Small intestine (tissue), 7 donors: ENCODE data around the gene SEMA3B. TPM values are rescaled to one million over a fixed set of nuclear protein-coding genes. Genes with fewer than 3 reads are reported as not detected.

Experiments used
- DNase-seq, 2 donors: peaks; one replicate each; pipeline versions ENCODE4 v3.0.0 to v3.0.0-alpha.2; 2013
- FAIRE-seq: peaks from 2 replicates; lab custom pipeline; 2012; peaks lifted over from hg19 to GRCh38; lab: Jason Lieb, UNC
- H3K27ac ChIP-seq, 3 donors: one replicate each; pipeline ENCODE4 v1.5.1; 2013; ENCODE audit warnings: low read length in 2 of 3, mild to moderate bottlenecking in 2 of 3, control low read depth in 1 of 3, inconsistent platforms in 1 of 3, low read depth in 1 of 3, moderate library complexity in 1 of 3
- H3K27me3 ChIP-seq, 3 donors: one replicate each; pipeline ENCODE4 v1.6.1; 2013; ENCODE audit warnings: low read length in 3 of 3, inconsistent platforms in 1 of 3; ENCODE audit not compliant: control insufficient read depth in 3 of 3, insufficient read depth in 3 of 3
- H3K36me3 ChIP-seq, 3 donors: one replicate each; pipeline ENCODE4 v1.6.1; 2013; ENCODE audit warnings: low read length in 3 of 3, inconsistent platforms in 1 of 3, low read depth in 1 of 3, mild to moderate bottlenecking in 1 of 3, moderate library complexity in 1 of 3; ENCODE audit not compliant: control insufficient read depth in 3 of 3, insufficient read depth in 2 of 3
- H3K4me1 ChIP-seq, 3 donors: one replicate each; pipeline ENCODE4 v1.6.1; 2013; ENCODE audit warnings: low read length in 2 of 3, inconsistent platforms in 1 of 3, low read depth in 1 of 3, mild to moderate bottlenecking in 1 of 3, moderate library complexity in 1 of 3; ENCODE audit not compliant: control insufficient read depth in 3 of 3, insufficient read depth in 2 of 3
- H3K4me3 ChIP-seq, 3 donors: one replicate each; pipeline ENCODE4 v1.5.1; 2013; ENCODE audit warnings: low read length in 3 of 3, control low read depth in 1 of 3, inconsistent platforms in 1 of 3, low read depth in 1 of 3, mild to moderate bottlenecking in 1 of 3, moderate library complexity in 1 of 3
- H3K9me3 ChIP-seq, 2 donors: one replicate each; pipeline ENCODE4 v1.6.1; 2013; ENCODE audit warnings: low read depth in 1 of 2, low read length in 1 of 2; ENCODE audit not compliant: control insufficient read depth in 2 of 2, insufficient read depth in 1 of 2
- WGBS, 3 donors: extraction: QIAGEN DNeasy Blood & Tissue Kit; methylation state at CpG; one replicate each; pipeline ENCODE4 v1.1.7; 2013; 5-methylcytosine and 5-hydroxymethylcytosine counted together
- polyA plus RNA-seq, 4 donors: library from polyadenylated mRNA; stranded (reverse) in 3 of 4; unstranded in 1 of 4; fragments of 200-250 nt in 3 of 4; fragments of 120-200 nt in 1 of 4; gene quantifications; one replicate each; pipeline versions ENCODE4 v1.2.1 to v1.2.3, GENCODE V29; 2013
- donor health status: healthy with polysubstance abuse.
- donor health status: control.
- donor health status: control.
- donor health status: Bipolar disorder and iron deficiency.
- donor health status: healthy.

SEMA3B gene
- polyA plus RNA-seq, 4 donors: 39.2 to 204 (median 154) TPM

- H3K4me1 ChIP-seq: peaks cover 4 to 67% (median 5%) of the 10 kb centered on the region in 3 donors
These were observed 6.2 kb upstream of the SEMA3B start for GRCh38 chr3:50262778-50263177.

DNA sequence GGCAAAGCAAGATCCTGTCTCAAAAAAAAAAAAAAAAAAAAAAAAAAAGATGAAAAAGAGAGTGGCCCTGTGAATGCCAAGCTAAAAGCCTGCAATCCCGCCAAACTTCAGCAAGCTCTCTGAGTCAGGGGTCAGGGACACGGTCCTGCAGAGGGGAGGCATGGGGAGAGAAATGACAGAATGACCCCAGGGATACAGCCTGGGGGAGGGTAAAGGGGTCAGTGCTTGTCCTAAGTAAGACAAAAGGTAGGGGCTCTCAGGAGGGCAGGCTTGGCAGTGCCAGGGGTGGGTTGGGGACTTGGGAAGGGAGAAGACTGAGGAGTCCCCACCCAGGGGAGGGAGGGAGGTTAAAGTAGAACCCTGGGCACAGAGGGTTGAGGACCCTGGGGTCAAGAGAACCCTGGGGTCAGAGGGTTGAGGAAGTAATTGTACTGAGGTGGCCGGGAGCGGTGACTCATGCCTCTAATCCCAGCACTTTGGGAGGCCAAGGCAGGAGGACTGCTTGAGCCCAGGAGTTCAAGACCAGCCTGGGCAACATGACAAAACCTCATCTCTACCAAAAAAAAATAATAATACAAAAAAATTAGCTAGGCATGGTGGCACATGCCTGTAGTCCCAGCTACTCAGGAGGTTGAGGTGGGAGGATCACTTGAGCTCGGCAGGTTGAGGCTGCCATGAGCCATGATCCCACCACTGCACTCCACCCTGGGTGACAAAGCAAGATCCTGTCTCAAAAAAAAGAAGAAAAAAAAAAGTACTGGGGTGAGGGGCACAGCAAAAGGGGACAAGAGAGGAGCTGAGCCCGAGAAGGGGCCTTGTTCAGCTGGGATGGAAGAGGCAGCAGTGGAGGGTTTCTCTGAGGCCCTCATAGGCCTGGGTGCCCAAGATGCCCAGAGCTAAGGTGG is 5.2 kb upstream of the SEMA3B start:
- FAIRE-seq (no peak), DNase-seq (no peak)
- 62 to 69% (median 68%) methylated on average over 6 of the region's 6 CpGs for WGBS, 3 donors
- H3K27me3 ChIP-seq: no peaks in the 10 kb centered on the region
- H3K27ac ChIP-seq: peak overlapping the region in 2 of 3 donors; percentile 25 to 88
- H3K36me3 ChIP-seq: peaks cover 0 to 27% (median 0%) of the 10 kb centered on the region in 3 donors
- no peaks in the 10 kb centered on the region for H3K9me3 ChIP-seq
- H3K4me1 ChIP-seq: peaks cover 4 to 77% (median 8%) of the 10 kb centered on the region in 3 donors
- H3K4me3 ChIP-seq: no peak overlapping the region

More at GRCh38 chr3:50262778-50263177, 6.2 kb upstream of the SEMA3B start:
- peaks cover 0 to 2% of the 10 kb centered on the region in 2 donors for H3K9me3 ChIP-seq
- no peak overlapping the region for H3K4me3 ChIP-seq
- H3K27ac ChIP-seq: peak overlapping the region in 1 of 3 donors; percentile 2
- FAIRE-seq (no peak), DNase-seq (no peak)
- peaks cover 2 to 36% (median 3%) of the 10 kb centered on the region in 3 donors for H3K36me3 ChIP-seq
- H3K27me3 ChIP-seq: no peaks in the 10 kb centered on the region
- WGBS, 3 donors: 84 to 89% (median 84%) methylated on average over 7 of the region's 7 CpGs

GRCh38 chr3:50264383-50264963 is 4.5 kb upstream of the SEMA3B start:
- FAIRE-seq: no peak
- WGBS, 3 donors: 19 to 40% (median 34%) methylated on average over 7 of the region's 7 CpGs
- peaks cover 0 to 19% (median 0%) of the 10 kb centered on the region in 3 donors for H3K36me3 ChIP-seq
- peak in 1 of 2 donors; percentile 95 for DNase-seq
- no peak overlapping the region for H3K4me3 ChIP-seq
- H3K9me3 ChIP-seq: no peaks in the 10 kb centered on the region
- H3K27me3 ChIP-seq: no peaks in the 10 kb centered on the region
- peaks cover 4 to 75% (median 8%) of the 10 kb centered on the region in 3 donors for H3K4me1 ChIP-seq
- H3K27ac ChIP-seq: peak overlapping the region in 2 of 3 donors; percentile 62 to 88

DNA sequence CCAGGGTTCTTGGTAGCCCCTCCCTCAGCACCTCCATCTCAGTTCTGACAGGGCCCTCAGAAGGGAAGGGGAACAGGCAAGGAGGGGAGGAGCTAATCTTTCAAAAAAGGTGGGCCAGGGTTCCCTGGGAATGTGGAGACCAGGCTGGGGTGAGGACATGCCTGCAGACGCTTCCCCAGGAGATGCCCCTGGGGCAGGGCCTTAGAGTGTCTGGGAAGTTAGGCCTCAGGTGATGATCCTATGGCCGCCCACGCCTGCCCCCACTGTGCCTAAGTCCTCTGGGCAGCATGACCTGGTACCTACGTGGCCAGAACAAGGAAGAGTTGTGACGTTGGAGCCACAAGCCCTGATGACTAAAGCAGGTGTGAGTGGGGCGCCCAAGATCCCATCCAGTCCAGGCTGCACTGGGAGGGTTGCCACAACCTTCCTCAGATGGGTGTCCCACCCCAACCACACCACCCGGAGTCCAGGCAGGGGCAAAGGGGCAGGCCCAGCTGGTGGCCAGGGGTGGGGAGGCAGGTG is 3.9 kb upstream of the SEMA3B start:
- Histone ChIP-seq H3K9me3 (no peaks in the 10 kb centered on the region), H3K4me1 (peaks cover 4 to 77% (median 6%) of the 10 kb centered on the region in 3 donors), H3K4me3 (no peak overlapping the region), H3K27ac (peak overlapping the region in 2 of 3 donors; percentile 62 to 88), H3K27me3 (no peaks in the 10 kb centered on the region), H3K36me3 (peaks cover 0 to 20% (median 0%) of the 10 kb centered on the region in 3 donors)
- FAIRE-seq (no peak), DNase-seq (no peak)
- 46 to 60% (median 59%) methylated on average over 7 of the region's 7 CpGs for WGBS, 3 donors

DNA sequence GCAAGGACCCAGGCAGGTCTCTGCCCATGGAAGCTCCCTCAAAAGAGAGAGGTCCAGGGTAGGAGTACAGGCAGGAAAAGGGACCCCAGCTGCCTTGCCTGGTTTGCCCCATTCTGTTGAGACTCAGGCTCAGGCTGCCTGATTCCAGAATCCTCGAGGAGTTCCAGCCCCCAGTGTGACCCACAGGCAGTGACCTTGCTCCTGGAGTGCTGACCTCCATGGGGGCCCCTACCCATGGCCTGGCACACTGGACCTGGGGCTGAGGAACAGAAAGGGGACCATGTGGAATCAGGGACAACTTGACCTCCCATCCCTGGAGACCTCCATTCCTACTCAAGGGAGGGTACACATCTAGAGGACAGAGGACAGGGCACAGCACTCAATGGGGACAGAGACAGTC is 3.4 kb upstream of the SEMA3B start:
- Histone ChIP-seq H3K9me3 (no peaks in the 10 kb centered on the region), H3K36me3 (peaks cover 0 to 23% (median 0%) of the 10 kb centered on the region in 3 donors), H3K4me1 (peaks cover 4 to 78% (median 4%) of the 10 kb centered on the region in 3 donors), H3K27ac (peak overlapping the region in 2 of 3 donors; percentile 62 to 88), H3K27me3 (no peaks in the 10 kb centered on the region), H3K4me3 (no peak overlapping the region)
- DNase-seq (no peak), FAIRE-seq (no peak)
- WGBS, 3 donors: 48 to 73% (median 60%) methylated on average over 1 of the region's 1 CpG

- Histone ChIP-seq H3K36me3 (peaks cover 0 to 27% (median 0%) of the 10 kb centered on the region in 3 donors), H3K4me1 (peaks cover 4 to 78% (median 4%) of the 10 kb centered on the region in 3 donors), H3K27me3 (no peaks in the 10 kb centered on the region), H3K4me3 (no peak overlapping the region), H3K9me3 (no peaks in the 10 kb centered on the region), H3K27ac (peak overlapping the region in 2 of 3 donors; percentile 62 to 88)
- no peak for FAIRE-seq
- WGBS, 3 donors: 75 to 81% (median 79%) methylated on average over 6 of the region's 6 CpGs
- DNase-seq: peak in 1 of 2 donors; percentile 36
These were observed 2.9 kb upstream of the SEMA3B start for GRCh38 chr3:50266017-50266416.

- no peak for FAIRE-seq
- peak overlapping the region in 2 of 3 donors; percentile 35 to 41 for H3K4me3 ChIP-seq
- DNase-seq: peak in 1 of 2 donors; percentile 39
- peaks cover 4 to 80% (median 4%) of the 10 kb centered on the region in 3 donors for H3K4me1 ChIP-seq
- H3K27me3 ChIP-seq: no peaks in the 10 kb centered on the region
- no peaks in the 10 kb centered on the region for H3K9me3 ChIP-seq
- peak overlapping the region; percentile 82 to 98 (median 85) for H3K27ac ChIP-seq
- 38 to 57% (median 45%) methylated on average over 7 of the region's 7 CpGs for WGBS, 3 donors
- H3K36me3 ChIP-seq: peaks cover 0 to 28% (median 0%) of the 10 kb centered on the region in 3 donors
These were observed 2.1 kb upstream of the SEMA3B start for GRCh38 chr3:50266836-50267235.
